GM18519 (cell line): Measurements from ENCODE around the gene P2RX5.
"Not testable (repeated sequence)": the region's sequence is repeated elsewhere in the genome, so short reads cannot be mapped to it uniquely, and the experiment has no call there.

Experiments used
- ATAC-seq: cut with Tn5 transposase; IDR thresholded peaks from one replicate; pipeline ENCODE4 v1.9.1; 2021; ENCODE audit warnings: mild to moderate bottlenecking, moderate library complexity; ENCODE audit not compliant: unreplicated experiment, low FRiP score

Gene P2RX5

GRCh38 chr17:3695723-3696411 lies at the start of gene P2RX5:
TSS of gene P2RX5 (minus strand) at chr17:3696155. CDS start at chr17:3696005, 150 bp downstream.
- no peak for ATAC-seq

GRCh38 chr17:3745071-3745470 lies 49.1 kb upstream of the P2RX5 start:
- no peak for ATAC-seq

GRCh38 chr17:3744014-3744413 lies 48.1 kb upstream of the P2RX5 start:
- ATAC-seq: no peak

- no peak for ATAC-seq
Observed at GRCh38 chr17:3740611-3741073, 44.7 kb upstream of the P2RX5 start.

- ATAC-seq: no peak
Observed at GRCh38 chr17:3739422-3740124, 43.6 kb upstream of the P2RX5 start.

GRCh38 chr17:3738562-3739295 lies 42.8 kb upstream of the P2RX5 start:
- no peak for ATAC-seq

- ATAC-seq: no peak
Observed at GRCh38 chr17:3735515-3735914, 39.6 kb upstream of the P2RX5 start.

- not testable (repeated sequence) for ATAC-seq
Observed at GRCh38 chr17:3734911-3735276, 38.9 kb upstream of the P2RX5 start.

- ATAC-seq: no peak
Observed at GRCh38 chr17:3732210-3732621, 36.3 kb upstream of the P2RX5 start.

GRCh38 chr17:3730881-3731429 lies 35.0 kb upstream of the P2RX5 start:
- no peak for ATAC-seq

- no peak for ATAC-seq
Observed at GRCh38 chr17:3729881-3730280, 33.9 kb upstream of the P2RX5 start.

- ATAC-seq: not testable (repeated sequence)
Observed at GRCh38 chr17:3728099-3728498, 32.1 kb upstream of the P2RX5 start.

- ATAC-seq: no peak
Observed at GRCh38 chr17:3727041-3727440, 31.1 kb upstream of the P2RX5 start.

GRCh38 chr17:3724378-3725077 lies 28.6 kb upstream of the P2RX5 start:
- no peak for ATAC-seq

- peak; percentile 72 for ATAC-seq
Observed at GRCh38 chr17:3723556-3724377, 27.8 kb upstream of the P2RX5 start, which contains the start of gene HASPIN. TSS of gene HASPIN (plus strand) at chr17:3723903. CDS start at chr17:3723936, 33 bp downstream.

GRCh38 chr17:3723188-3723555 lies 27.2 kb upstream of the P2RX5 start:
- no peak for ATAC-seq

- no peak for ATAC-seq
Observed at GRCh38 chr17:3722716-3723115, 26.8 kb upstream of the P2RX5 start.

GRCh38 chr17:3719265-3719664 lies 23.3 kb upstream of the P2RX5 start:
- ATAC-seq: no peak

- no peak for ATAC-seq
Observed at GRCh38 chr17:3718201-3718600, 22.2 kb upstream of the P2RX5 start.

- no peak for ATAC-seq
Observed at GRCh38 chr17:3715296-3715695, 19.3 kb upstream of the P2RX5 start.
